ENCODE data around the gene CCL21. TPM values are rescaled to one million over a fixed set of nuclear protein-coding genes. Genes with fewer than 3 reads are reported as not detected.

CCL21 gene
- polyA plus RNA-seq, 1 donor (not counting 4 experiments of a cell fraction or from before 2014, with no cell fraction given), result not detected

DNA sequence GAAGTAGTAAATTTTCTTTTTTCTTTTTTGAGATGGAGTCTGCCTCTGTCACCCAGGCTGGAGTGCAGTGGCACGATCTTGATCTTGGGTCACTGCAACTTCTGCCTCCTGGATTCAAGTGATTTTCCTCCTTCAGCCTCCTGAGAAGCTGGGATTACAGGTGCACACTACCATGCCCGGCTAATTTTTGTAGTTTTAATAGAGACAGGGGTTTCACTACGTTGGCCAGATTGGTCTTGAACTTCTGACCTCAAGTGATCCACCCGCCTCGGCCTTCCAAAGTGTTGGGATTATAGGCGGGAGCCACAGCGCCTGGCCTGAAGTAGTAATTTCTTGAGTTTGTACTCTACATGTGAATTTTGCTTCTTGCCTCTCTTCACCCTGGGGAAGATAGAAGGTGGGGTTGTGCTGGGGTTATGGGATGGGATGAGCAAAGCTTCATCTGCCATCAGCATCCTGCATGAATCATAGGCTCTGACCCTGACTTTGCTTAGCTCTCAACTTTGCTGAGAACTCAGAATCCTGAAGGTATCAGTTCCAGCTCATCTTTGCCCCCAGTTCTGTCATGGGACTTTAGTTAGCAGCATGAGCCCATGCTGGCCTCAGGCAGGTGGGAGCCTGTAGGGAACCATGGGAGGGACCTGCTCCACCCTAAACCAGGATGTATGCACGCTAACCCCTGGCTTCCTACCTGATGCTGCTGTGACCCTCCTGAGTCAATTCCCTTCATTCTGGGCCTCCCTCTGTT lies 9.3 kb upstream of the CCL21 start:
- H3K9me1 ChIP-seq (ENCODE audit: control insufficient read depth, extremely low read depth, insufficient read depth, low read length), result no peaks in the 10 kb centered on the region
- peaks cover 37% of the 10 kb centered on the region for H3K4me1 ChIP-seq (ENCODE audit: control insufficient read depth, extremely low read depth, insufficient read depth, low read length)
- no peaks in the 10 kb centered on the region for H3K9me3 ChIP-seq (ENCODE audit: control insufficient read depth, low read depth, low read length)
- no peaks in the 10 kb centered on the region for H4K20me1 ChIP-seq (ENCODE audit: control insufficient read depth, extremely low read depth, insufficient read depth, low read length)
- H3K79me2 ChIP-seq (ENCODE audit: control insufficient read depth, insufficient read depth, low read length), result no peaks in the 10 kb centered on the region
- no peak overlapping the region for H3K4me2 ChIP-seq (ENCODE audit: control insufficient read depth, extremely low read depth, insufficient read depth, low read depth, low read length)
- H3K27me3 ChIP-seq (ENCODE audit: control insufficient read depth, extremely low read depth, insufficient read depth, low read length), result no peaks in the 10 kb centered on the region
- dilution Hi-C loops (cut with MboI; ENCODE audit: extremely low pct_ligation_motif_present, low sequenced_read_pairs), result no loop called here
- FAIRE-seq (peak; percentile 71), DNase-seq (ENCODE audit: low read depth, low spot score) (no peak)
- H3K4me3 ChIP-seq (ENCODE audit: control insufficient read depth in 2 of 3, extremely low read depth in 1 of 3, insufficient read depth in 2 of 3, low read depth in 1 of 3, low read length in 3 of 3), result no peak overlapping the region
- no peak overlapping the region for H3K27ac ChIP-seq (ENCODE audit: control insufficient read depth, insufficient read depth, low read length)
- H2AFZ ChIP-seq (ENCODE audit: control insufficient read depth, low read length), result no peak overlapping the region
- H3K36me3 ChIP-seq (ENCODE audit: control insufficient read depth in 2 of 2, extremely low read depth in 1 of 2, insufficient read depth in 2 of 2, low read length in 2 of 2), result no peaks in the 10 kb centered on the region
- TF ChIP-seq EZH2 (IDR thresholded peaks at IDR 0.05; ENCODE audit: low read length), result no peak
- TF ChIP-seq, protein P1, sequence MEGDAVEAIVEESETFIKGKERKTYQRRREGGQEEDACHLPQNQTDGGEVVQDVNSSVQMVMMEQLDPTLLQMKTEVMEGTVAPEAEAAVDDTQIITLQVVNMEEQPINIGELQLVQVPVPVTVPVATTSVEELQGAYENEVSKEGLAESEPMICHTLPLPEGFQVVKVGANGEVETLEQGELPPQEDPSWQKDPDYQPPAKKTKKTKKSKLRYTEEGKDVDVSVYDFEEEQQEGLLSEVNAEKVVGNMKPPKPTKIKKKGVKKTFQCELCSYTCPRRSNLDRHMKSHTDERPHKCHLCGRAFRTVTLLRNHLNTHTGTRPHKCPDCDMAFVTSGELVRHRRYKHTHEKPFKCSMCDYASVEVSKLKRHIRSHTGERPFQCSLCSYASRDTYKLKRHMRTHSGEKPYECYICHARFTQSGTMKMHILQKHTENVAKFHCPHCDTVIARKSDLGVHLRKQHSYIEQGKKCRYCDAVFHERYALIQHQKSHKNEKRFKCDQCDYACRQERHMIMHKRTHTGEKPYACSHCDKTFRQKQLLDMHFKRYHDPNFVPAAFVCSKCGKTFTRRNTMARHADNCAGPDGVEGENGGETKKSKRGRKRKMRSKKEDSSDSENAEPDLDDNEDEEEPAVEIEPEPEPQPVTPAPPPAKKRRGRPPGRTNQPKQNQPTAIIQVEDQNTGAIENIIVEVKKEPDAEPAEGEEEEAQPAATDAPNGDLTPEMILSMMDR (optimal IDR thresholded peaks at IDR 0.05 in 1 of 3, IDR thresholded peaks at IDR 0.05 in 1 of 3, conservative IDR thresholded peaks at IDR 0.05 in 1 of 3; ENCODE audit: extremely low read depth in 1 of 3, insufficient read depth in 2 of 3, low read length in 3 of 3), result no peak
- H3K9ac ChIP-seq (ENCODE audit: control insufficient read depth, extremely low read depth, insufficient read depth, low read length), result no peak overlapping the region

DNA sequence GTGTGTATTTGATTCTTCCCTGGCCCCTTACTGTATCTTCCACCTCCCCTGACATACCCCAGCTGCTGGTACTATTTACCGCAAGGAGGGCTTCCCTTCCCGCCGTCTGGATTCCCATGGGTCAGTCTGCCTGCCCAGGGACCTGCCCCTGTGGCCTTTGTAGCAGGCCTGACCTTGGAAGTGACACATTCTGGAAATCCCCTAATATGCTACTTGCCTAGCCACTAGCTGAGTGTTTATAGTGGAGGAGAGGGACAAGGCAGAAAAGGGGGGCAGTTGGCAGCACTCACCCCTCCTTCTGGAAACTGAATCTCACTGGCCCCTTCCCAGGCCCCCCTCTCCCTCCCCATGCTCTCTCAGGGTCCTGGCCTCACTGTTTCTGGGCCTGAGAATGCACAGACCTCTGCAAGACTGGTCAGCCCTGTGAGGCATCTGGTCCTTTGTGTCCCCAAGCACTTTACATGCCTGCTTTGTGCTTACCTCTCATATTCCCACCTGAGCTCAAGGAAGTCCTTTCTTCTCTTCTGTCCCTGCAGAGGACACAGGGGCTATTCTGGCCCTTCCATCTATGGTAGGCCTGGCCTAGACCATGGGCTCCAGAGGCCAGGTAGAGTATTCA lies 8.2 kb upstream of the CCL21 start:
- Histone ChIP-seq H2AFZ (ENCODE audit: control insufficient read depth, low read length) (no peak overlapping the region), H3K4me3 (ENCODE audit: control insufficient read depth in 2 of 3, extremely low read depth in 1 of 3, insufficient read depth in 2 of 3, low read depth in 1 of 3, low read length in 3 of 3) (no peak overlapping the region)
- FAIRE-seq, result no peak

More for the DNA sequence above, 8.2 kb upstream of the CCL21 start:
- Histone ChIP-seq H3K36me3 (ENCODE audit: control insufficient read depth in 2 of 2, extremely low read depth in 1 of 2, insufficient read depth in 2 of 2, low read length in 2 of 2) (no peaks in the 10 kb centered on the region), H3K9ac (ENCODE audit: control insufficient read depth, extremely low read depth, insufficient read depth, low read length) (no peak overlapping the region), H3K79me2 (ENCODE audit: control insufficient read depth, insufficient read depth, low read length) (no peaks in the 10 kb centered on the region), H3K4me1 (ENCODE audit: control insufficient read depth, extremely low read depth, insufficient read depth, low read length) (peaks cover 42% of the 10 kb centered on the region), H3K27ac (ENCODE audit: control insufficient read depth, insufficient read depth, low read length) (no peak overlapping the region), H3K4me2 (ENCODE audit: control insufficient read depth, extremely low read depth, insufficient read depth, low read depth, low read length) (no peak overlapping the region), H3K9me3 (ENCODE audit: control insufficient read depth, low read depth, low read length) (no peaks in the 10 kb centered on the region), H3K27me3 (ENCODE audit: control insufficient read depth, extremely low read depth, insufficient read depth, low read length) (no peaks in the 10 kb centered on the region), H4K20me1 (ENCODE audit: control insufficient read depth, extremely low read depth, insufficient read depth, low read length) (no peaks in the 10 kb centered on the region), H3K9me1 (ENCODE audit: control insufficient read depth, extremely low read depth, insufficient read depth, low read length) (no peaks in the 10 kb centered on the region)
- dilution Hi-C loops (cut with MboI; ENCODE audit: extremely low pct_ligation_motif_present, low sequenced_read_pairs), result no loop called here
- TF ChIP-seq, protein P1 (optimal IDR thresholded peaks at IDR 0.05 in 1 of 3, IDR thresholded peaks at IDR 0.05 in 1 of 3, conservative IDR thresholded peaks at IDR 0.05 in 1 of 3; ENCODE audit: extremely low read depth in 1 of 3, insufficient read depth in 2 of 3, low read length in 3 of 3), result no peak
- TF ChIP-seq EZH2 (IDR thresholded peaks at IDR 0.05; ENCODE audit: low read length), result no peak
- no peak for DNase-seq (ENCODE audit: low read depth, low spot score)
